ENCODE measurements around the gene SPDYE17.
"Not testable (repeated sequence)": the region's sequence is repeated elsewhere in the genome, so short reads cannot be mapped to it uniquely, and the experiment has no call there.

GRCh38 chr7:76972391-76972790, 59.8 kb downstream of the SPDYE17 start:
- TF ChIP-seq CTCF, ZSCAN23 (tag by site-specific recombination; IDR thresholded peaks at IDR 0.05): not testable (repeated sequence)
